IMR-90 (cell line): ENCODE data around the gene RPL31. TPM values are rescaled to one million over a fixed set of nuclear protein-coding genes. Genes with fewer than 3 reads are reported as not detected.

Source experiments
- ATAC-seq: fragments of 200-7000 bp; cut with Tn5 transposase; 2 replicates; pipeline ENCODE4 v1.9.1; 2020; ENCODE audit warnings: low read depth, mild to moderate bottlenecking, moderate library complexity
- BruUV-seq: library from RNA; stranded (reverse); fragments of 400-500 nt; replicated peaks from 2 replicates; lab custom pipeline; 2021; lab: Mats Ljungman, UMichigan
- CTCF ChIA-PET: fragments of 300-600 bp; formaldehyde crosslinking; extraction: SDS; loops from one replicate; lab custom pipeline; 2021; ENCODE audit warnings: antibody characterized with exemption; lab: Yijun Ruan, JAX
- POLR2A ChIA-PET: fragments of 300-600 bp; sonication (Branson Sonifier 250); formaldehyde crosslinking; loops from one replicate; lab custom pipeline; 2022; ENCODE audit warnings: antibody characterized with exemption; ENCODE audit not compliant: unreplicated experiment; lab: Charles Lee
- DNase-seq: peaks from one replicate; pipeline ENCODE4 v3.0.0; 2013
- H2AFZ ChIP-seq: replicated peaks from 2 replicates; pipeline ENCODE3; 2013; ENCODE audit warnings: low read length, mild to moderate bottlenecking; ENCODE audit not compliant: poor library complexity
- H2AK5ac ChIP-seq: 2 replicates; pipeline ENCODE4 v1.6.1; 2013; ENCODE audit warnings: low read depth, low read length, inconsistent platforms
- H2AK9ac ChIP-seq: replicated peaks from 2 replicates; pipeline ENCODE3; 2013; ENCODE audit warnings: mild to moderate bottlenecking, low read depth, low read length, moderate library complexity; ENCODE audit not compliant: poor library complexity
- H2BK120ac ChIP-seq: 2 replicates; pipeline ENCODE4 v1.6.1; 2013; ENCODE audit warnings: low read depth, low read length, inconsistent platforms
- H2BK15ac ChIP-seq: 3 replicates; pipeline ENCODE4 v1.6.1; 2013; ENCODE audit warnings: low read depth, low read length, inconsistent platforms
- H2BK20ac ChIP-seq: 2 replicates; pipeline ENCODE4 v1.6.1; 2013; ENCODE audit warnings: low read depth, mild to moderate bottlenecking, inconsistent platforms, low read length, moderate library complexity
- H2BK5ac ChIP-seq: 2 replicates; pipeline ENCODE4 v1.6.1; 2013; ENCODE audit warnings: mild to moderate bottlenecking, low read depth, low read length, inconsistent platforms; ENCODE audit not compliant: poor library complexity, severe bottlenecking
- H3K14ac ChIP-seq: replicated peaks from 2 replicates; pipeline ENCODE4 v1.6.1; 2013; ENCODE audit warnings: low read depth, low read length, inconsistent platforms
- H3K18ac ChIP-seq: 2 replicates; pipeline ENCODE4 v1.6.1; 2013; ENCODE audit warnings: low read depth, low read length, control low read depth
- H3K23ac ChIP-seq: 2 replicates; pipeline ENCODE4 v1.6.1; 2013; ENCODE audit warnings: low read depth, low read length, inconsistent platforms
- H3K27ac ChIP-seq: 2 replicates; pipeline ENCODE4 v1.5.1; 2013; ENCODE audit warnings: mild to moderate bottlenecking, control low read depth, low read length; ENCODE audit not compliant: insufficient read depth
- H3K27me3 ChIP-seq: 2 replicates; pipeline ENCODE4 v1.6.1; 2013; ENCODE audit warnings: low read length; ENCODE audit not compliant: control insufficient read depth, insufficient read depth
- H3K36me3 ChIP-seq: 2 replicates; pipeline ENCODE4 v1.6.1; 2013; ENCODE audit warnings: low read length, mixed read lengths; ENCODE audit not compliant: control insufficient read depth, insufficient read depth
- H3K4ac ChIP-seq: 2 replicates; pipeline ENCODE4 v1.6.1; 2013; ENCODE audit warnings: low read depth, low read length, inconsistent platforms
- H3K4me1 ChIP-seq: 2 replicates; pipeline ENCODE4 v1.6.1; 2013; ENCODE audit warnings: low read length, mixed read lengths; ENCODE audit not compliant: control insufficient read depth, insufficient read depth
- H3K4me2 ChIP-seq: 2 replicates; pipeline ENCODE4 v1.6.1; 2013; ENCODE audit warnings: low read depth, mild to moderate bottlenecking, control low read depth, low read length, moderate library complexity
- H3K4me3 ChIP-seq: 2 replicates; pipeline ENCODE4 v1.5.1; 2013; ENCODE audit warnings: low read depth, mild to moderate bottlenecking, control low read depth, low read length, moderate library complexity; ENCODE audit not compliant: insufficient read depth
- H3K56ac ChIP-seq: 2 replicates; pipeline ENCODE4 v1.6.1; 2013; ENCODE audit warnings: low read length, inconsistent platforms; ENCODE audit not compliant: insufficient read depth; ENCODE audit errors: extremely low read depth
- H3K79me1 ChIP-seq, 2 experiments: 2 replicates each; pipeline ENCODE4 v1.6.1; 2013; ENCODE audit warnings: low read length in 2 of 2, inconsistent platforms in 1 of 2, low read depth in 1 of 2
- H3K9ac ChIP-seq: 2 replicates; pipeline ENCODE4 v1.6.1; 2013; ENCODE audit warnings: low read depth, low read length, control low read depth
- H3K9me1 ChIP-seq: 2 replicates; pipeline ENCODE4 v1.6.1; 2013; ENCODE audit warnings: low read length, inconsistent platforms; ENCODE audit not compliant: insufficient read depth
- H3K9me3 ChIP-seq: 2 replicates; pipeline ENCODE4 v1.6.1; 2013; ENCODE audit warnings: low read length; ENCODE audit not compliant: control insufficient read depth, insufficient read depth
- H4K20me1 ChIP-seq: 2 replicates; pipeline ENCODE4 v1.6.1; 2013; ENCODE audit warnings: low read length, inconsistent platforms; ENCODE audit not compliant: insufficient read depth
- H4K5ac ChIP-seq: 2 replicates; pipeline ENCODE4 v1.6.1; 2013; ENCODE audit warnings: mild to moderate bottlenecking, low read depth, low read length, control low read depth
- H4K8ac ChIP-seq, 2 experiments: 2 replicates each; pipeline ENCODE4 v1.6.1; 2013; ENCODE audit warnings: low read depth in 2 of 2, low read length in 2 of 2, control low read depth in 1 of 2, inconsistent platforms in 1 of 2
- H4K91ac ChIP-seq: 2 replicates; pipeline ENCODE4 v1.6.1; 2013; ENCODE audit warnings: low read depth, low read length, inconsistent platforms; ENCODE audit not compliant: insufficient read depth
- RAD21 ChIP-seq: IDR thresholded peaks from 2 replicates; pipeline ENCODE4 v1.6.1; 2012; ENCODE audit warnings: low read length, improper control_type of control experiment
- RCOR1 ChIP-seq: IDR thresholded peaks from 2 replicates; pipeline ENCODE4 v1.6.1; 2012; ENCODE audit warnings: mild to moderate bottlenecking, low read length, improper control_type of control experiment; ENCODE audit not compliant: insufficient replicate concordance
- SMC3 ChIP-seq: fragments of 150-350 bp; IDR thresholded peaks from 2 replicates; pipeline ENCODE4 v1.6.1; 2016; ENCODE audit warnings: low read depth, mild to moderate bottlenecking, antibody characterized with exemption, low read length, moderate library complexity
- WGBS, 2 experiments: methylation state at CpG; one replicate each; pipeline versions ENCODE4 v1.1.5 to v1.1.7; 2013; ENCODE audit warnings: missing lambda C conversion rate in 2 of 2; ENCODE audit not compliant: insufficient read length in 1 of 2; ENCODE audit errors: extremely low coverage in 2 of 2; 5-methylcytosine and 5-hydroxymethylcytosine counted together
- dilution Hi-C: fragments of 300-500 bp; cut with HindIII; formaldehyde crosslinking; loops from one replicate; pipeline ENCODE4 v1.14.3; 2018; ENCODE audit warnings: low sequenced_read_pairs; ENCODE audit not compliant: unreplicated experiment
- in situ Hi-C: fragments of 300-500 bp; cut with MboI; formaldehyde crosslinking; loops from 3 replicates; pipeline ENCODE4 v1.14.3; 2019; ENCODE audit warnings: low sequenced_read_pairs, inconsistent platforms, mixed read lengths
- intact Hi-C: fragments of 100-400 bp; cut with micrococcal nuclease; formaldehyde crosslinking; loops from 2 replicates; pipeline ENCODE4 v1.10.0; 2022
- polyA plus RNA-seq, 3 experiments: library from polyadenylated mRNA; depleted of rRNA; stranded (reverse); fragments of >200 nt; gene quantifications; 2 replicates each; pipeline ENCODE4 v1.2.3, GENCODE V29; 2012; ENCODE audit warnings: low replicate concordance in 1 of 3
- total RNA-seq: library from RNA; depleted of rRNA; stranded (reverse); fragments of >200 nt; gene quantifications from 2 replicates; pipeline ENCODE4 v1.2.3, GENCODE V29; 2012
- TF ChIP-seq, protein P1 (sequence below): fragments of 150-350 bp; IDR thresholded peaks from 2 replicates; pipeline ENCODE4 v1.6.1; 2016; ENCODE audit warnings: low read depth, mild to moderate bottlenecking, low read length, moderate library complexity, borderline replicate concordance

RPL31 gene
- total and polyA plus RNA-seq, 2 of the 4 experiments (the other 2 are of a cell fraction) = 358 to 2,908 TPM

DNA sequence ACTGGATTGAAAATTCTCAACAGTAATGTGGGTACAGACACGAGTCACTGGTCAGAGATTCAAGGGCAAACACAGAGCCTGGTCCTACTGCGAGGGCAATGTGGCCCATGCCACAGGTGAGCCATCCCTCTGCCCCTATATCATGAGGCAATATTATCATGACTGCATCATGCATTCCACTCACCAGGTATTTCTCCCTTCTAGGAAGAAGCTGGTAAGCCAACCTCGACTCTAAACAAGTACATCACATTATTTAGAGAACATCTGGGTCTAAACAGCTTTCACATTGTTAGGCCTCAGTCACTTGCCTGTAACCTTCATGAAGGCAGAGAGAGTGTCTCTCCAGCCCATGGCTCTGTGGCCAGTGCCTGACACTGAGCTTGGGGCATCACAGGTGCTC is 14.6 kb upstream of the RPL31 start:
- Histone ChIP-seq H3K23ac (no peak overlapping the region), H4K91ac (no peak overlapping the region), H2BK5ac (no peak overlapping the region), H2BK15ac (no peak overlapping the region), H3K9ac (no peak overlapping the region), H3K27me3 (no peaks in the 10 kb centered on the region), H3K4ac (no peak overlapping the region), H3K79me1 (no peaks in the 10 kb centered on the region), H3K14ac (no peak overlapping the region), H3K4me3 (no peak overlapping the region), H2AK5ac (no peak overlapping the region), H3K56ac (no peak overlapping the region), H4K5ac (no peak overlapping the region), H3K9me3 (no peaks in the 10 kb centered on the region), H3K4me2 (no peak overlapping the region), H4K20me1 (no peaks in the 10 kb centered on the region; the same call in 1 of the 2 replicates), H2AK9ac (no peak overlapping the region), H4K8ac (no peak overlapping the region), H3K27ac (no peak overlapping the region), H2AFZ (no peak overlapping the region), H2BK120ac (no peak overlapping the region), H3K18ac (no peak overlapping the region), H3K4me1 (0 out of 2 replicates have a peak, but pooled peaks cover 2% of the 10 kb centered on the region), H3K36me3 (peaks cover 7% of the 10 kb centered on the region), H2BK20ac (no peak overlapping the region), H3K9me1 (0 out of 2 replicates have a peak, but pooled peaks cover 2% of the 10 kb centered on the region)
- dilution Hi-C loops (no loop called here), intact Hi-C loops (loop anchor here (10.0 kb wide), 1 partner anchor 563 kb away; no protein-coding TSS in a partner anchor), in situ Hi-C loops (no loop called here)
- TF ChIP-seq SMC3 (no peak), RAD21 (no peak), RCOR1 (no peak)
- TF ChIP-seq, protein P1, sequence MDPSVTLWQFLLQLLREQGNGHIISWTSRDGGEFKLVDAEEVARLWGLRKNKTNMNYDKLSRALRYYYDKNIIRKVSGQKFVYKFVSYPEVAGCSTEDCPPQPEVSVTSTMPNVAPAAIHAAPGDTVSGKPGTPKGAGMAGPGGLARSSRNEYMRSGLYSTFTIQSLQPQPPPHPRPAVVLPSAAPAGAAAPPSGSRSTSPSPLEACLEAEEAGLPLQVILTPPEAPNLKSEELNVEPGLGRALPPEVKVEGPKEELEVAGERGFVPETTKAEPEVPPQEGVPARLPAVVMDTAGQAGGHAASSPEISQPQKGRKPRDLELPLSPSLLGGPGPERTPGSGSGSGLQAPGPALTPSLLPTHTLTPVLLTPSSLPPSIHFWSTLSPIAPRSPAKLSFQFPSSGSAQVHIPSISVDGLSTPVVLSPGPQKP = no peak
- CTCF ChIA-PET = no interaction called here
- no TSS peak for BruUV-seq
- no CpG with 5 or more reads among the region's 3 CpGs for WGBS, 2 experiments
- DNase-seq = no peak
- POLR2A ChIA-PET = no interaction called here
- ATAC-seq = no peak
